Measurements from ENCODE around the gene TTC23.
"Not testable (repeated sequence)": the region's sequence is repeated elsewhere in the genome, so short reads cannot be mapped to it uniquely, and the experiment has no call there.

Gene TTC23

DNA sequence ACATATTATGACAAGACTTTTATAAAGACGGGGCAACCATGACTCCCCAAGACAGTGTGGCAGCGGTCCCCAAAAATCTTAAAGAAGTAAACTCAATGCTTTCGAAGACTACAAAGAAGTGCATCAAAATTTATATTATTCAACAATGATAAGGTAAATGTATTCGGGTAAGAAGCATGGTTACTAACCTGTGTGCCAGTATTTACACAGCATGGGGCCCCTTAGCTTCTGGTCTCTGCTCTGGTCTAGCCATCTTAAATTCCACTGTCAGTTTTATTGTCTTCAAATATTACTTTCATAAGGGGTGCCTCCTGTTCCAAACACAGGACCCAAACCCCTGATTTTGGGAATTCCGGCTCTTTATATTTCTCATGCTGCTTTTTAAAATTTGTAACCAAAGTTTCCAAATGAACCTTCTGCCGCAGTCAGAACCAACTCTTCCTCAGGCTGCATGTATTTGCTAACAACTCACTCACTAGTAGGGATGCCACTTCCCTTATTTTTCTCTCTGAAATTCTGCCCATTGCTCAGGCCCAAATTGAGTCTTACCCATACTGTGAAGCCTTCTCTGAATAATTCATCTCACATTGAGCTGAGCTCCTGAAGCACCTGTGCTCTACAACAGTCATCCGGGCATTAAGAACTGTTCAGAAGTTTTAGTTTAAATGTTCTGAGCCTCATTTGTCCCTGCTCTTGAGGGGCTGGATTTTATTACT lies 1.2 kb downstream of the TTC23 start:
- DNase-seq, result no peak

DNA sequence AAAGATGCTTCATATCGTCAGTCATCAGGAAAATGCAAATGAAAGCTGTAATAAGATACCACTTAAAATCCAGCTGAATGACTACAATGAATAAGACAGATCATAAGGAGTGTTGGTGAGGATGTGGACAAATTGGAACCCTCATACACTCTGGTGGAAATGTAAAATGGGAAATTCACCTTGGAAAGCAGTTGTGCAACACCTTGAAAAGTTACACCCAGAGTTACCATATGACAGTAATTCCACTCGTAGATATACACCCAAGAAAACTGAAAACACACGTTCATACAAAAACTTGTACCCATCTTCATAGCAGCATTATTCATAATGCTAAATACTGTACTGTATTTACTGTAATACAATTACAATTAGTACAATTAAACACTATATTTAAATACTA lies 2.3 kb downstream of the TTC23 start:
- no peak for DNase-seq

DNA sequence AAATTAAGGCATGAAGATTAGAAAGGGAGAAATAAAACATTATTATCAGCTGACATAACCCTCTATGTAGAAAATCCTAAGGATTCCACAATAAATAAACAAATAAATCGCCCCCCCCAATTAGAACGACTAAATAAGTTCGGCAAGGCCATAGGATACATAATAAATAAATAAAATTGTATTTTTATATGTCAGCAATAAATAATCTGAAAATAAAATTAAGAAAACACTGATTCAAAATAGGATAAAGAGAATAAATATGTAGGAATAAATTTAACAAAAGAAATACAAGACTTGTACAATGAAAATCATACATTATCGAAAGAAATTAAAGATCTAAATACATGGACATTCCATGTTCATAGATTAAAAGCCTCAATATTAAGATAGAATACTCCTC lies 5.1 kb downstream of the TTC23 start:
- no peak for DNase-seq

DNA sequence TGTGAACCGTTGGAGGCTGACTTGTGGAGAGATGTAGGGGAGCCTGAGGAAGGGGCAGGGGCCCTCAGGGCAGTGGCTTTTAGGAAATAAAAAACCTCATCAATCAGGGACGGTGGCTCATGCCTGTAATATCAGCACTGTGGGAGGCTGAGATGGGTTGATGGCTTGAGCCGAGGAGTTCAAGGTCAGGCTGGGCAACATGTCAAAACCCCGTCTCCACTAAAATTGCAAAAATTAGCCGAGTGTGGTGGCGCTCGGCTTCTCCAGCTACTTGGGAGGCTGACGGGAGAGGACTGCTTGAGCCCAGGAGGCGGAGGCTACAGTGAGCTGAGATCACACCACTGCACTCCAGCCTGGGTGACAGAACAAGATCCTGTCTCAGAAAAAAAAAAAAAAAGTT lies 7.6 kb downstream of the TTC23 start:
- DNase-seq, result no peak

DNA sequence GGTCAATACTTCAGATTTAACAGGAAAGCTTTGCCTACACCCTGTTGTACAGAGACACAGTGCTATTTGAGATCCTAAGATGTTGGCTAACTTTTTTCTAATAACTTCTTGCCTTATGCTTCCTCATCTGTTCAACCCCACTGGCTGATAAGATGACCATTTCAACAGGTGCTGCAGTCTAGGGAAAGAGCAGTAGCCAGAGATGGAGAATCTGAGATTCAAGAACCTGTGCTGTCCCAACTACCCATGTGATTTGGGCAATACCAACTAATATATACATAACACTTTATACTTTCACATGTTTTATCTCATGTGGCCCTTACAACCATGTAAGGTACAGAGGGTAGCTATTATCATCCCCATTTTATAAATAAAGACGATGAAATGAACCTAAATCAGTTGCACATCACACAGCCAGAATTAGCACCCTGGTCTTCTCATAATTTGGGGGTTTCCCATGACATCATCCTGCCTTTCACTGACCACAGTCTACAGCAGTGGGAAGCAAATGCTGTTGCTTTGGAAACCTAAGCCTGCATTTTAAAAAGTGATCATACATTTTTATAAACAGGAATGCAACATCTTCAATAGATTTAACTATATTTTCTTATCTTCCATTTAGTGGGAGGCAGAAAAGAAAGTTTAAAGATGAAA lies 9.7 kb downstream of the TTC23 start:
- no peak for DNase-seq

DNA sequence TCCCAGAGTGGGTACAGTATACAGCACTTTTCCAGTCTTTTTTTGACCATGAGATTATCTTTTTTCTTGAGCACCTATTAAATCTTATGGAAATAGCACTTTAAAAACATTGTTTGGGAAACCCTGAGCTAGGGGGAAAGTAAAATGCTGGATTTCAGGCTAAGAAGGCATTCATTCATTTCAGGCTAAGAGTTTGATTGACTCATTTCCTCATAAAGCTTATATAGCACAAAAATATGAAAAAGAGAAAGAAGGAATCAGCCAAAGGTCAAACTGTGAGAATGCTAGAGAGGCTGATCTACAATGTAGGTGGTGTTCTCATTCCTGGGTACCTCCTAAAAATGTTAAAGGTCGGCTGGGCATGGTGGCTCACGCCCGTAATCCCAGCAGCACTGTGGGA lies 10.5 kb downstream of the TTC23 start:
- DNase-seq, result no peak

DNA sequence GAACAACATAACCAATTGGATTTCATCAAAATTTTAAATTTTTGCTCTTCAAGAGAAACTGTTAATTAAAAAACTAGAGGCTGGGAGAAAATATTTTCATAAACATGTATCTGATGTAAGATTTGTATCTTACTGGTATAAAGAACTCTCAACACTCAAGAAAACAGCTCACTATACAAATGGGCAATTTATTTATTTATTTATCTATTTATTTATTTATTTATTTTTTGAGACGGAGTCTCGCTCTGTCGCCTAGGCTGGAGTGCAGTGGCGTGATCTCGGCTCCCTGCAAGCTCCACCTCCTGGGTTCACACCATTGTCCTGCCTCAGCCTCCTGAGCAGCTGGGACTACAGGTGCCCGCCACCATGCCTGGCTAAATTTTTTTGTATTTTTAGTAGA lies 15.2 kb downstream of the TTC23 start:
- DNase-seq, result not testable (repeated sequence)

DNA sequence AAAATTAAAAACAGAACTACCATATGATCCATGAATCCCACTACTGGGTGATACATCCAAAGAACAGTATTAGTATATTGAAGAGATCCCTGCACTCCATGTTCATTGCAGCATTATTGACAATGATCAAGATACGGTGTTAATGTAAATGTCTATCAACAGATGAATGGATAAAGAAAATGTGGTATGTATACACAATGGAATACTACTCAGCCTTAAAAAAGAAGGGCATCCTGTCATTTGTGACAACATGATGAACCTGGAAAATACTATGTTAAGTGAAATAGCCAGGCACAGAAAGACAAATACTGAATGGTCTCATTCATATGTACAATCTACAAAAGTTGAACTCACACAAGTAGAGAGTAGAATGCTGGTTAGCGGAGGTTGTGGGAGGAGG lies 16.6 kb downstream of the TTC23 start:
- DNase-seq, result no peak

DNA sequence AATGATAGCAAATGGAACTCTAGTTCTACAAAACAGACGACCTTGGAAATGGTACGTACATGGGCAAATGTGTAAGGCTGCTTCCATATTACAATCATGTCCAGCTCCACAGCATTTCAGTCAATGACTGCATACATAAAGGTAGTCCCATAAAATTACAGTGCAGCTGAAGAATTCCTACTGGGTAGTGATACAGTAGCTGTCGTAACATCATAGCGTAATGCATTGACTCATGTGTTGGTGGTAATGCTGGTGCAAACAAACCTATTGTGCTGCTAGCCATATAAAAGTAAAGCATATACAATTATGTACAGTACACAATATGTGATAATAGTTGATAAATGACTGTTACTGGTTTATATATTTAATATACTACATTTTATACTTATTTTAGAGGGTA lies 18.5 kb downstream of the TTC23 start:
- DNase-seq, result no peak

DNA sequence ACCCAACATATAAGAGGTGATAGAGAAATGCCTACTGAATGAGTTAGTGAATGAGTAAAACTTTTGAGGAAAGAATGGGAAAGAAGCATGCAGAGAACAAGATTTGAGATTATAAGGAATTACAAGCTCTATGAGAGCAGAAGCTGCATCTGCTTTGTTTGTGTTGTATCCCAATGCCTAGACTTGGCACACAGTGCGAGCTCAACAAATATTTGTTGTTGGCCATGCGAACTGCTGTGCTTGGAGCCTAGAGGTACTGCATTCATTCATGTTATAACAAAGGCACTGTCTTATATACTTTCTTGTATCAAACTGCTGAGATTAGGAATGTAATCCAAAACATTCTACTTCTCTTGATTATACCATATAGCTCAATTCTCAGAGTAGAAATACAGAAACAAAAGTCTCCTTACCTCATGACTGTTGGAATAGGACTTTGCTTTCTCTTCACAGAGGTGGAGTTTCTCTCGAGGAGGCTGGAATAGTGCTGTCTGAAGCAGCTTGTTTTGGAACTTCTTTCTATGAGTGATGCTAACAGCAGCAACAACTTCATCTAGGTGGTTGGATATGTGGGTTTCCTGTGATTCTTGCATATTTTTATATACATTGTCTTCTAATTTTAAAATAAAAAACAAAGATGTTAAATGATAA lies 21.1 kb downstream of the TTC23 start:
- DNase-seq, result no peak

DNA sequence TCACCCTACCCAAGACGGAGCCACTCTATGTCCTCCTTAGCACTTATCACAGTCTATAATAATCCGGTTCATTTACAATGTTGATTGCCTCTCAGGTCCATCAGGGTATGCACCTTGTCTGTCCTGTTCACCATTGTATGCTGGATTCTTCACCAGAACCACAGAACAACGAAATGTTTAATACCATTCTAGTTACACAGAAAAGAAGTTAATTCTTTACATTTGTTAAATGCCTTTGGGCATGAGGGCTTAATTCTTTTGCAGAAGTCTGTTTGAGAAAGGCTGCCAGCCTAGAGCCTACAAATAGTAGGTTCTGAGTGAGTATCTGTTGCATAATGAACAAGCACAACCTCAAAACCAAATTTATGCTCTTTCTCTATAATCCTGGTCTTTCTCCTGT lies 22.6 kb downstream of the TTC23 start:
- no peak for DNase-seq

DNA sequence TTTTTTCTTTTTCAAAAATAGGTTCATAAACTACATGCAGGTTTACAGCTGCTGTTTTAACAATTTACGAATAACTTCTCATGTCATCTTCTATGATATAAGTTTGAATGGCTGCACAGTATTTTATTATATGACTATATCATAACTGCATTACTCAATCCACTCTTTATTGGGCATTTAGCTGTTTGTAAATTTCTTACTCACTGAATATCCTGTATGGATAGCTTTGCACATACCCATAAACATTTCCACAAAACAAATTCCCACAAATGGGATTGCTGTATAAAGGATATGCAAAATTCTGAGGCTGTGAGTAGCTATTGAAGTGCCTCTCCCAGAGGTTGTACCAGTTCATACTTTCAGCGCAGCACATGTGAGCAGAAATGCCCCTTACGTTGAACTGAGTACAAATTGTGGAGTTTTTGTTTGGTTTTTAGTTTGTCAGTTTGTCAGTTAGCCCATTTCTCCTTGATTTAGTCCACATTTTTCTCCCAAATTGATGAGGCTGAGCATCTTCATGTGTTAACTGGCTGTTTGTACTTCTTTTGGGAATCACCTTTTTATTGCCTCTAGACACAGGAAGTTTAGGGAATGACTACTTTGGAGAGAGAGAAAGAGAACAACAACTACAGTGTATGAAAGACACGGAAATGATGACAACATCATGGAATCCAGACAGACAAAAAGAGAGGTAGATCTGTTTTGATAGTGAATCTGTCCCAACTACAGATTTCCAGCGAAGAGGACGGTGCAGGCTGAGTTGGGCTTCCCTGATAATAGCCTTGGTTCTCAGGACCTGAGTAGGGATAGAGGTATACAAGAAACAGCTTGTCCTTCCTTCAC lies 24.8 kb downstream of the TTC23 start:
- DNase-seq, result no peak

DNA sequence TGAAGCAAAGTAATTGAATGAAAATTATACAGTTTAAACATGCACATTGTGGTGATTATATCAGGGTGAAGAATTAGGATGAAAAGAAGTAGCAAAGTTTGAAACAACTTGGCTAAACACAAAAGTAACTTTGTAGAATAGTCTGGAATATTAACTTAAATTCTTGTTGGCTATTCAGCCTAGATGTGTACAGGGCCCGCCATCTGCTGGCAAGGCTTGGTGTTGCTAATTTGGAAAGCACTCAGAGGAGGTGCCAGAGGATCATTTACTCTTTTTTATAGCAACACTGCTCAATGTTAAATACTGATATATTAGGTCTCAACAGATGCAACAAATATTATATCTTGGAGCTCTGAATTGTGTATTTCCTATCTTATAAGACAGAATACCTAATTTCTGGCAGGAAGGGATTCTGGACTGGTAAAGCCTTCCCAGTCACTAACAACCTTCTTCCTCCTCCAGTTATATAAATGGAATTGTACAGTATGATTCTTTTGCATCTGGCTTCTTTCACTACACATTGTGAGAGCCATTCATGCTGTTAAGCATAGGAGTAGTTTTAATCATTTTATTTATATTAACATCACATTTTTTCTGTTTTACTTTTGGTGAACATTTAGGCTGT lies 36.1 kb downstream of the TTC23 start:
- DNase-seq, result peak in 11 of 14 donors; percentile 7 to 56 (median 40)

DNA sequence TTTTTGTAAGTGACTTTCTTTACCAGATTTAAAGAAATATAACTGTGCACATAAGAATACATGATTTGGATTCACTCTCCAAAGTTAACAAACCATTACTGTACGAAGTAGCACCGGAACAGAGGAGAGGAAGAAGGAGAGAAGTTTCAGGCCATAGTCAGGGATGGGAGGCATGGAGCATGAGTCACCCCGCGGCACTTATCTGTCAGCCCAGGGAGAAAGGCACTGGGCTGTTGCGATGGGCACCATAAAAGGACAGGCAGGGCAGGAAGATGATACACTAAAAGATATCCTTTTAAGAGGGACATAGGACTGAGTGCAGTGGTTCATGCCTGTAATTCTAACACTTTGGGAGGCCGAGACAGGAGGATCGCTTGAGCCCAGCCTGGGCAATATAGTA lies 37.0 kb downstream of the TTC23 start:
- no peak for DNase-seq

DNA sequence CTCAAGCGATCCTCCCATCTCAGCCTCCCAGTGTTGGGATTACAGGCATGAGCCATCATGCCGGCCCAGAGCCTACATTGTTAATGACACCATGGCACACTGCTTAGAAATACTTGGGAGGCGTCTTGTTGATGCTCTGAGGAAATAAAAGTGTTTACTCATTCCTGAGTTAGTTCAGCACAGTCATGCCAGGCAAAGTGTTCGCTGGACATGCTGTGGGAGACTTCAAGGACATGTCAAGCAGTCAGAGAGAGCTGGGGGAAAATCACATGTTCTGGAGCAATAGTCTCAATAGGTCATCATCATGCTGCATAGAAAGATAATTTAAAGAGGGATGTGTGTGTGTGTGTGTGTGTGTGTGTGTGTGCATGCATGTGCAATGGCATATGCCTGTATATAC lies 37.5 kb downstream of the TTC23 start:
- DNase-seq, result no peak

DNA sequence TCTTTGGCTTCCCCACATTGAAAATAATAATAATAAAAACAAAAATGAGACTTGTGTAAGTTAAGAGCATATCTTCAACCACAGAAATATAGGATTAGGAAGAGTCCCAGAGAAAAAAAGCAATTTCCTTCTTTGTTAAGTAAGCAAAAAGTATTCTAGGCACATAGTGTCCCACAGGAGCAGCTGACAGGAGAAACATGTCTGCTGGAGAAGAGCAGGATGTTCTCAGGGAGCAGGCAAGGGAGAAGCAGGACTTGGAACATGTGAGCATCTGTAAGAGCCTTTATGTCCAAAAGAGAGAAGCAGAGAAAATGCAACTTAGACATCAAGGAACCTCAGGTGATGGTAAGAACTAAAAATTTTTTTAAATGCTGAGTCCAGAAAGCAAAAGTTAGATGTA lies 39.0 kb downstream of the TTC23 start:
- DNase-seq, result no peak

DNA sequence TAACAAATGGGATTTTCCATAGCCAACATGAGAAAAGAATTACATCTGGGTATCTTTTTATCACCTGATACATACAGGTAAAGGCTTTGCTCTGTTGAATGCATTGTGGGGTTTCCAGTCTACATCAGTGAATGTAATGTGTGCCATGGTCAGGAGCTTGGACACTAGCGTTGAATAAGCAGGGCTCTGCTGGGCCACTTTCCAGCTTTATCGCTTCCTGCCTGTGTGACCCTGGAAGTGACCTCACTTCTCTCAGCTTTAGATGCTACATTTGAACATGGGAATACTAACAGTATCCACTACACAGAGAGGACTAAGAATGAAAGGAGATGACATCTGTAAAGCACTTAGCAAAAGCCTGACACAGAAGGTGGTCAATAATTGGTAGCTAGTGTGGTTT lies 40.1 kb downstream of the TTC23 start:
- no peak for DNase-seq

DNA sequence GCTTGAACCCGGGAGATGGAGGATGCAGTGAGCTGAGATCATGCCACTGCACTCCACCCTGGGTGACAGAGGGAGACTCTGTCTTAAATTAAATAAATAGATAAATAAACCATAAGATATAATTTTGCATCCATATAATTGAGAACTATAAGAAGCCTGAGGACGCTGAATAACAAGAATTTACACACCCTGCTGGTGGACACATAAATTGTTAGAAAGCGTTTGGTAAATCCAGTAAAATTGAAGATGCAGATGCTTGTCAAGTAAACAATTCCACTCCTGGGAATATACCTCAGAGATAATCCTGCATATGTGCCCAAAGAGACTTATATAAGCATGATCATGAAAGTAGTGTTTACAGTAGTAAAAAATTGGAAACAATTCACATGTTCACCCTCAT lies 41.7 kb downstream of the TTC23 start:
- DNase-seq, result no peak

DNA sequence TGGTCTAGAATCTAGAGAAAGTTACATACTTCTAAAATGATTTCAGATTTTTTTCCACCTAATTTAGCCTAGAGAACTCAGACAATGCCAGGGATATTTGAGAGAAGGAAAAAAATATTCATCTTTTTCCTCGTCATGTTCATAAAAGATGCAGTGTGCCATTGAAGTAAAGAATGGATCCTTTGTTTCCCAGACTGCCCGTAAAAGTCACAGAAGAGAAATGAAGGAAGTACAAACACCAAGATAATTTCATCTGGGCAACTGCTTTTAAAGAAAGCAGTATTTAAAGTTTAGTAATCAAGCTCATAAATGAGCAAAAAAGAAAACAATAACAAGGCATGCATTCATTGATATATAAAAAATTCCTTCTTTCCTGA lies 47.2 kb downstream of the TTC23 start:
- no peak for DNase-seq

DNA sequence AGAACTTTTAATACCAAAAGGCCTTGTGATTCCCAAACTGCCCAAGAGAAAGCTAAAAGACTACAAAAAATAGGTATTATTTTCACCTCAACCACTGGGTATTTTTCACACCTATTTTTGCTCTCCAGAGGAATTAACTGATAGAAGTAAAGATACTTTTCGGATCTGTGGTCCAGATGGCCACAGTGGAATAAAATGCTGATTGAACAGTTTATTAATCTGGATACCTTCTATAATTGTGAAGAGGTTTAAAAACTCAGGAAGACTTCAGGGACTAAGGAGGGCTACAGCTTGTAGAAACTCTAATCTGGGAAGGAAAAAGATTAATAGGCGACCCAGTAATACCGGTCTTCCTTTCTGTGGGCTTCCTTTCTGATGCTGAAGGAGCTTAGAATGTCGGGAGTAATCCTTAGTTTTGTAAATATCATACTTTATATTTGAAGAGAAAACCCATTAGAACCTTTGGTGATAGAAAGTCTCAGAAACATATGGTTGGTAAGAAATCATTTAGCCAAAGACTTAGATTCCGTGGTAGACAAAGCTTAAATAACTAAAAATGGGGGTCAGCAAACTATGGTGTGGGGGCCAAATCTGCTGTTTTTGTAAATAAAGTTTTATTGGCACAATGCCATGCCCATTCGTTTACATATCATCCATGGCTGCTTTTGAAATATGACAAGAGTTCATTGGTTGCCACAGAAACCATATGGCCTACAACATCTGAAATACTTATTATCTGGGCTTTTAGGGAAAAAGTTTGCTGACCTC lies 47.8 kb downstream of the TTC23 start:
- DNase-seq, result no peak

DNA sequence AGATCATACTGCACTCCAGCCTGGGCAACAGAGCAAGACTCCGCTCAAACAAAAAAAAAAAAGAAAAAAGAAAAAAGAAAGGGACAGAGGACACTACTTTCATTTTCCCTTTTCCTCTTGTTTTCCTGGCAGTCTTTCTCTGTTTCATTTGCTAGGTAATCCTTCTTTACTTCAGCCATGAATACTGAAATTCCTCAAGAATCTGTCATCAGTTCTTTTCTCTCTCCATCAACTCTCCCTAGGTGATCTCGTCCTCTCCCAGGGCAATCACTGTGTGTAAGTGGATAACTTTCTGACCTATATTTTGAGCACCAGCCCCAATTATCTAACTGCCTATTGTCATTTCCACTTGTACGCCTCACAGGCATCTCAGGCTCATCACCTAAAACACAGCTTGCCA lies 51.5 kb downstream of the TTC23 start:
- DNase-seq, result no peak

DNA sequence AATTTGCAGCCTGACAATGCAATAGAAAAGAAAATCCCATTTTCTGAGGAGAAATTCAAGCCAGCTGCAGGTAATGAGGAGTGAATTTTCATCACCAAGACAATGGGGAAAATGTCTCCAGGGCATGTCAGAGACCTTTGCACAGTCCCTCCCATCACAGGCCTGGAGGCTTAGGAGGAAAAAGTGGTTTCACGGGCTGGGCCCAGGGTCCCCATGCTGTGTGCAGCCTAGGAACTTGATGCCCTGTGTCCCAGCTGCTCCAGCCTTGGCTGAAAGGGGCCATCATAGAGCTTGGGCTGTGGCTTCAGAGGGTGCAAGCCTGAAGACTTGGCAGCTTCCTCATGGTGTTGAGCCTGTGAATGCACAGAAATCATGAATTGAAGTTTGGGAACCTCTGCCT lies 57.2 kb downstream of the TTC23 start:
- DNase-seq, result not testable (repeated sequence)

Measured in C1 segment of cervical spinal cord (tissue), 14 donors.